Measurements from ENCODE around the gene BLM. TPM values are rescaled to one million over a fixed set of nuclear protein-coding genes. Genes with fewer than 3 reads are reported as not detected.

Gene BLM
- total RNA-seq, 1 experiment from 2014 or later, result 15.6 TPM

DNA sequence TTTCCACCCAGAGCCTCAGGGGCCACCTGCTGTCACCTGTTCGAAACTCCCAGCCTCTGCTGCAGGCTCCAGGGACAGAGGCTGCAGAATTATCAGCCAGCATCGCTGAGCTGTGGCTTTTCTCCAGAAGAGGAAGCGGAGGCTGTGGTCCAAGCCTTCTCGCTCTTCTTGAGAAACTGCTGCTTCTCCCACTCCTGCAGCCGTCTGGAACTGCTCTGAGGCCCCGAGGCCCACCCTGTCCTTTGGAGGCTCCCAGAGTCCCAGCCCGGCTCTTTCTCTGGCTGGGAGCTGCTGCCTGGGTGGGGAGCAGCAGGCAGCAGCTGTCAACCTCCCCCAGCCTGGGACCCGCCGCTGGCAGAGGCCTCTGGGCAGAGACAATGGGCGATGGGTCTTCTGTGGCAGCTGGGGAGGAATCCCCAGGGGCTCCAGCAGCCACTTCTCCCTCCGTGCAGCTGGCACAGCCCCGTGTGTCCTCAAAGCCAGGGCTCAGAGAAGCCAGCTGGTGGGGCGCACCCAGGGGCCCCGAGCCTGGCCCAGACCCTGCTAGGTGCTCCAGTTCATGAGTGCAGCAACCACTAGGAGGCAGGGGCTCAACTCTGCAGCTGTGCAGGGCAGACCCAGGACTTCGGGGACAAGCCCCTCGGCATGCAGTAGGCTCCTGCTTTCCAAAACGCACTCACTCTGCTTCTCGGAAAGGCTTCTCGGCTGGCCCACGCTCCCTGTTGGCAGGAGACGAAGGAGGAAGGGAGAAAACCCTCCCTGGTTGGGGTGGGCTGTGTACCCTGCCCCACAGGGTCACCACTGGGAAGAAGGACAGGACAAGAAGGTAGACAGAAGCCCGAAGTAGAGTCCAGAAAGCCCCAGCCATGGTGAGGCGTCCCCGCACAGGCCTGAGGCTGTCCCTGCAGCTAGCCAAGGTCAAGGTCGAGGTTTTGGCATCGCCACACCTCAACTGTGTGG is 101.4 kb downstream of the BLM start:
- Mint-ChIP-seq H3K36me3 (ENCODE audit: insufficient read depth, unreplicated experiment) (no peaks in the 10 kb centered on the region), H3K27me3 (ENCODE audit: insufficient read depth, unreplicated experiment) (no peaks in the 10 kb centered on the region), H3K9me3 (ENCODE audit: unreplicated experiment) (no peaks in the 10 kb centered on the region), H3K4me1 (ENCODE audit: low read depth, unreplicated experiment) (no peaks in the 10 kb centered on the region), H3K27ac (ENCODE audit: unreplicated experiment) (no peak overlapping the region), H3K4me3 (ENCODE audit: unreplicated experiment) (no peak overlapping the region)
- intact Hi-C loops (cut with micrococcal nuclease; ENCODE audit: unreplicated experiment), result no loop called here
- BruUV-seq (replicated peaks), result no TSS peak
- Histone ChIP-seq H3K27me3 (replicated peaks; ENCODE audit: control insufficient read depth, insufficient read depth, low read length) (no peaks in the 10 kb centered on the region), H3K4me1 (peaks cover 3% of the 10 kb centered on the region), H3K36me3 (ENCODE audit: control insufficient read depth, insufficient read depth, low read length) (no peaks in the 10 kb centered on the region), H3K4me3 (ENCODE audit: low read depth, low read length) (no peak overlapping the region), H3K9me3 (no peaks in the 10 kb centered on the region)
- ChIA-PET POLR2A (no interaction called here), CTCF (interaction anchor here (0.6 to 1.3 kb wide), 2 partner anchors 67 to 136 kb away, joined by 3 to 4 read pairs; no protein-coding TSS in a partner anchor)
- TF ChIP-seq, protein P1, sequence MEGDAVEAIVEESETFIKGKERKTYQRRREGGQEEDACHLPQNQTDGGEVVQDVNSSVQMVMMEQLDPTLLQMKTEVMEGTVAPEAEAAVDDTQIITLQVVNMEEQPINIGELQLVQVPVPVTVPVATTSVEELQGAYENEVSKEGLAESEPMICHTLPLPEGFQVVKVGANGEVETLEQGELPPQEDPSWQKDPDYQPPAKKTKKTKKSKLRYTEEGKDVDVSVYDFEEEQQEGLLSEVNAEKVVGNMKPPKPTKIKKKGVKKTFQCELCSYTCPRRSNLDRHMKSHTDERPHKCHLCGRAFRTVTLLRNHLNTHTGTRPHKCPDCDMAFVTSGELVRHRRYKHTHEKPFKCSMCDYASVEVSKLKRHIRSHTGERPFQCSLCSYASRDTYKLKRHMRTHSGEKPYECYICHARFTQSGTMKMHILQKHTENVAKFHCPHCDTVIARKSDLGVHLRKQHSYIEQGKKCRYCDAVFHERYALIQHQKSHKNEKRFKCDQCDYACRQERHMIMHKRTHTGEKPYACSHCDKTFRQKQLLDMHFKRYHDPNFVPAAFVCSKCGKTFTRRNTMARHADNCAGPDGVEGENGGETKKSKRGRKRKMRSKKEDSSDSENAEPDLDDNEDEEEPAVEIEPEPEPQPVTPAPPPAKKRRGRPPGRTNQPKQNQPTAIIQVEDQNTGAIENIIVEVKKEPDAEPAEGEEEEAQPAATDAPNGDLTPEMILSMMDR (IDR thresholded peaks at IDR 0.05; ENCODE audit: insufficient read depth in 1 of 2, low read depth in 1 of 2, low read length in 1 of 2, severe bottlenecking in 1 of 2, unreplicated experiment in 1 of 2), result peak in 1 of 2 experiments; percentile 26
- DNase-seq, result peak in 1 of 2 experiments; percentile 25

DNA sequence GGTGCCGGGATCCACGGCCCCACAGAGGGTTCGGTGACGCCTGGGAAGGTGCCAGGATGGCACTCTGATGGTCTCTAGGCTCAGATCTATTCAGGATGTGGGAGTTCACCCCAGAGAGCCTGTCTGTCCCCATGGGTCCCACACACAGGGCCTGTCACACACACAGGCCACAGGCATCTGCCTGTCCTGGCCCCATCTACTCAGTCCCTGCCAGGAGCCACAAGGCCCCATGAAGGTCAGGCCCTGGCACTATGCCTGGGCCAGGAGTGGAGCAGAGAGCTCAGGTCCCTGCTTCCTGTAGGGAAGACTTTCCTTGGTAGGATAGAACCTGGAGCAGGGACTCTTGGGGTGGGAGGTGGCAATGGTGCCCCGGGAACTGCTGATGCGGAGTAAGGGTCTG is 102.2 kb downstream of the BLM start:
- ChIA-PET CTCF (no interaction called here), POLR2A (no interaction called here)
- Mint-ChIP-seq H3K9me3 (ENCODE audit: unreplicated experiment) (no peaks in the 10 kb centered on the region), H3K27me3 (ENCODE audit: insufficient read depth, unreplicated experiment) (no peaks in the 10 kb centered on the region), H3K4me3 (ENCODE audit: unreplicated experiment) (no peak overlapping the region), H3K4me1 (ENCODE audit: low read depth, unreplicated experiment) (peaks cover 5% of the 10 kb centered on the region), H3K27ac (ENCODE audit: unreplicated experiment) (no peak overlapping the region), H3K36me3 (ENCODE audit: insufficient read depth, unreplicated experiment) (no peaks in the 10 kb centered on the region)
- Histone ChIP-seq H3K4me1 (peaks cover 12% of the 10 kb centered on the region), H3K27me3 (replicated peaks; ENCODE audit: control insufficient read depth, insufficient read depth, low read length) (no peaks in the 10 kb centered on the region), H3K36me3 (ENCODE audit: control insufficient read depth, insufficient read depth, low read length) (no peaks in the 10 kb centered on the region), H3K9me3 (no peaks in the 10 kb centered on the region), H3K4me3 (ENCODE audit: low read depth, low read length) (no peak overlapping the region)
- intact Hi-C loops (cut with micrococcal nuclease; ENCODE audit: unreplicated experiment), result no loop called here
- TF ChIP-seq, protein P1 (IDR thresholded peaks at IDR 0.05; ENCODE audit: insufficient read depth in 1 of 2, low read depth in 1 of 2, low read length in 1 of 2, severe bottlenecking in 1 of 2, unreplicated experiment in 1 of 2), result no peak
- no peak for DNase-seq
- BruUV-seq (replicated peaks), result no TSS peak

DNA sequence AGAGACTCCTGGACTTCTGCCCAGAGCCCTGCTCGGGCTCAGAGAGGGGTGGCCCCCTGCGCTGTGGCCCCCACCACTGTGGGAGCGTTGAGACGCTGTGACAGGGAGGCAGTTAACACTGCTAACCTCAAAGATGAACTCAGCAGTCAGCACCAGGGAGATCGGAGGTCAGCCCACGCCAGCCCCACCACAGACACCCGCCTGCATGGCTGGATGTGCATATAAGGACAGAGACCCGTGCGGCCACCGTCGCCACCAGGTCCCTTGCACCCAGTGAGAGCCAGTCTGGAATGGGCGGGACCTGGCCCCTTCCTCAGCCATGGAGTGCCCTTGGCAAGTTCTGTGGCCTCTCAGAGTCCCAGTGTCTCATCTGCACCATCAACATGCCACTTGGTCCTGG is 102.7 kb downstream of the BLM start:
- no TSS peak for BruUV-seq (replicated peaks)
- Histone ChIP-seq H3K4me3 (ENCODE audit: low read depth, low read length) (no peak overlapping the region), H3K36me3 (ENCODE audit: control insufficient read depth, insufficient read depth, low read length) (no peaks in the 10 kb centered on the region), H3K4me1 (peaks cover 17% of the 10 kb centered on the region), H3K9me3 (no peaks in the 10 kb centered on the region), H3K27me3 (replicated peaks; ENCODE audit: control insufficient read depth, insufficient read depth, low read length) (no peaks in the 10 kb centered on the region)
- intact Hi-C loops (cut with micrococcal nuclease; ENCODE audit: unreplicated experiment), result loop anchor here (5.0 kb wide), 2 partner anchors 52 to 173 kb away; no protein-coding TSS in a partner anchor
- H3K36me3 Mint-ChIP-seq (ENCODE audit: insufficient read depth, unreplicated experiment), result no peaks in the 10 kb centered on the region
- DNase-seq, result no peak
- ChIA-PET POLR2A (no interaction called here), CTCF (no interaction called here)
- no peak overlapping the region for H3K27ac Mint-ChIP-seq (ENCODE audit: unreplicated experiment)
- H3K27me3 Mint-ChIP-seq (ENCODE audit: insufficient read depth, unreplicated experiment), result no peaks in the 10 kb centered on the region
- H3K4me1 Mint-ChIP-seq (ENCODE audit: low read depth, unreplicated experiment), result peaks cover 7% of the 10 kb centered on the region
- no peak overlapping the region for H3K4me3 Mint-ChIP-seq (ENCODE audit: unreplicated experiment)
- H3K9me3 Mint-ChIP-seq (ENCODE audit: unreplicated experiment), result no peaks in the 10 kb centered on the region
- TF ChIP-seq, protein P1 (IDR thresholded peaks at IDR 0.05; ENCODE audit: insufficient read depth in 1 of 2, low read depth in 1 of 2, low read length in 1 of 2, severe bottlenecking in 1 of 2, unreplicated experiment in 1 of 2), result no peak
